K562 (cell line): ENCODE measurements around the gene SLC25A14.
A peak's percentile ranks its signal among the peaks of the same experiment; 100 is the strongest.

Source experiments
- CBFB ChIP-seq: sonication (generic); formaldehyde crosslinking; IDR thresholded peaks from 2 replicates; pipeline ENCODE4 v1.4.0; 2020; ENCODE audit warnings: mild to moderate bottlenecking, missing genetic modification reagents
- CEBPB ChIP-seq: fragments of 450-650 bp; IDR thresholded peaks from 2 replicates; pipeline ENCODE4 v1.6.1; 2016; ENCODE audit warnings: missing genetic modification characterization, missing compliant biosample characterization
- CHD2 ChIP-seq: IDR thresholded peaks from 2 replicates; pipeline ENCODE4 v1.6.1; 2011; ENCODE audit warnings: low read depth, low read length
- CTCF ChIP-seq, 3 experiments: IDR thresholded peaks in 2 of 3; conservative IDR thresholded peaks in 1 of 3; 2 replicates each; pipeline ENCODE4 v1.5.1; 2011 to 2012; ENCODE audit warnings: low read length in 3 of 3, mild to moderate bottlenecking in 3 of 3, control low read depth in 2 of 3, improper control_type of control experiment in 1 of 3, inconsistent platforms in 1 of 3, low read depth in 1 of 3, mixed read lengths in 1 of 3, moderate library complexity in 1 of 3; ENCODE audit not compliant: insufficient read depth in 2 of 3
- EZH2 ChIP-seq: IDR thresholded peaks from 2 replicates; pipeline ENCODE4 v1.6.1; 2012; ENCODE audit warnings: low read depth, mild to moderate bottlenecking, inconsistent platforms, low read length, borderline replicate concordance
- NCOA2 ChIP-seq, 2 experiments: fragments of 450-650 bp; IDR thresholded peaks; 2 replicates each; pipeline ENCODE4 v1.6.1; 2018; ENCODE audit warnings: mild to moderate bottlenecking in 2 of 2, moderate library complexity in 1 of 2; ENCODE audit not compliant: partially characterized antibody in 2 of 2
- NR2C2 ChIP-seq, 2 experiments: fragments of 200-800 bp in 1 of 2; sonication (Bioruptor generic) in 1 of 2; sonication (generic) in 1 of 2; formaldehyde crosslinking in 1 of 2; IDR thresholded peaks; 2 replicates each; pipeline versions ENCODE4 v1.6.1 to v1.8.0; 2016 to 2022; ENCODE audit warnings: mild to moderate bottlenecking in 1 of 2, missing compliant biosample characterization in 1 of 2, missing genetic modification characterization in 1 of 2, missing genetic modification reagents in 1 of 2
- SP1 ChIP-seq: sonication (generic); formaldehyde crosslinking; IDR thresholded peaks from 2 replicates; pipeline ENCODE4 v1.8.1; 2022; ENCODE audit warnings: mild to moderate bottlenecking, missing genetic modification reagents
- TF ChIP-seq, protein P1 (sequence below): fragments of 250-450 bp; sonication (Bioruptor Pico); IDR thresholded peaks from 2 replicates; pipeline ENCODE4 v1.5.0; 2021
- TF ChIP-seq, protein P2 (sequence below), 2 experiments: fragments of 450-650 bp in 1 of 2; sonication (generic) in 1 of 2; formaldehyde crosslinking; conservative IDR thresholded peaks; 2 replicates each; pipeline versions ENCODE4 v1.4.0 to v1.8.1; 2020 to 2022; ENCODE audit warnings: mild to moderate bottlenecking in 1 of 2, missing genetic modification reagents in 1 of 2
- TF ChIP-seq, protein P3 (sequence below): fragments of 450-650 bp; formaldehyde crosslinking; IDR thresholded peaks from 2 replicates; pipeline ENCODE4 v1.4.0; 2020; ENCODE audit warnings: mild to moderate bottlenecking, moderate library complexity

- no peak for TF ChIP-seq NCOA2 (IDR thresholded peaks at IDR 0.05; ENCODE audit: partially characterized antibody in 2 of 2)
- TF ChIP-seq SP1 (CRISPR knock-in tag): no peak
- no peak for TF ChIP-seq NR2C2 (CRISPR knock-in tag; IDR thresholded peaks at IDR 0.05)
- no peak for TF ChIP-seq NR2C2 (tag; IDR thresholded peaks at IDR 0.05)
- TF ChIP-seq CEBPB: no peak
- TF ChIP-seq CBFB (CRISPR knock-in tag): no peak
- no peak for TF ChIP-seq CHD2
- TF ChIP-seq, protein P1, sequence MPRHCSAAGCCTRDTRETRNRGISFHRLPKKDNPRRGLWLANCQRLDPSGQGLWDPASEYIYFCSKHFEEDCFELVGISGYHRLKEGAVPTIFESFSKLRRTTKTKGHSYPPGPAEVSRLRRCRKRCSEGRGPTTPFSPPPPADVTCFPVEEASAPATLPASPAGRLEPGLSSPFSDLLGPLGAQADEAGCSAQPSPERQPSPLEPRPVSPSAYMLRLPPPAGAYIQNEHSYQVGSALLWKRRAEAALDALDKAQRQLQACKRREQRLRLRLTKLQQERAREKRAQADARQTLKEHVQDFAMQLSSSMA (CRISPR knock-in tag): no peak
- TF ChIP-seq EZH2: no peak
- TF ChIP-seq, protein P2, sequence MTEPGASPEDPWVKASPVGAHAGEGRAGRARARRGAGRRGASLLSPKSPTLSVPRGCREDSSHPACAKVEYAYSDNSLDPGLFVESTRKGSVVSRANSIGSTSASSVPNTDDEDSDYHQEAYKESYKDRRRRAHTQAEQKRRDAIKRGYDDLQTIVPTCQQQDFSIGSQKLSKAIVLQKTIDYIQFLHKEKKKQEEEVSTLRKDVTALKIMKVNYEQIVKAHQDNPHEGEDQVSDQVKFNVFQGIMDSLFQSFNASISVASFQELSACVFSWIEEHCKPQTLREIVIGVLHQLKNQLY (CRISPR knock-in tag; conservative IDR thresholded peaks at IDR 0.05): no peak
- TF ChIP-seq, protein P3, sequence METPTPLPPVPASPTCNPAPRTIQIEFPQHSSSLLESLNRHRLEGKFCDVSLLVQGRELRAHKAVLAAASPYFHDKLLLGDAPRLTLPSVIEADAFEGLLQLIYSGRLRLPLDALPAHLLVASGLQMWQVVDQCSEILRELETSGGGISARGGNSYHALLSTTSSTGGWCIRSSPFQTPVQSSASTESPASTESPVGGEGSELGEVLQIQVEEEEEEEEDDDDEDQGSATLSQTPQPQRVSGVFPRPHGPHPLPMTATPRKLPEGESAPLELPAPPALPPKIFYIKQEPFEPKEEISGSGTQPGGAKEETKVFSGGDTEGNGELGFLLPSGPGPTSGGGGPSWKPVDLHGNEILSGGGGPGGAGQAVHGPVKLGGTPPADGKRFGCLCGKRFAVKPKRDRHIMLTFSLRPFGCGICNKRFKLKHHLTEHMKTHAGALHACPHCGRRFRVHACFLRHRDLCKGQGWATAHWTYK (CRISPR knock-in tag): no peak
- peak; percentile 70 to 77 (median 74) for TF ChIP-seq CTCF (IDR thresholded peaks at IDR 0.05 in 2 of 3, conservative IDR thresholded peaks at IDR 0.05 in 1 of 3; ENCODE audit: insufficient read depth in 2 of 3, low read depth in 1 of 3, low read length in 3 of 3)
Measured at GRCh38 chrX:130330706-130331105, 9.0 kb upstream of the SLC25A14 start.
